Gastroesophageal sphincter (tissue), 3 donors: Measurements from ENCODE around the gene DNLZ.
"Not testable (repeated sequence)": the region's sequence is repeated elsewhere in the genome, so short reads cannot be mapped to it uniquely, and the experiment has no call there.

ENCODE experiments used
- EP300 ChIP-seq: sonication (generic); formaldehyde crosslinking; IDR thresholded peaks from one replicate; pipeline ENCODE4 v1.6.1; 2017; ENCODE audit warnings: antibody characterized with exemption, mild to moderate bottlenecking
- POLR2A ChIP-seq, 2 donors: fragments of 450-650 bp; IDR thresholded peaks; one replicate each; pipeline ENCODE4 v1.6.1; 2017; ENCODE audit warnings: antibody characterized with exemption in 2 of 2, mild to moderate bottlenecking in 2 of 2, moderate library complexity in 1 of 2
- POLR2AphosphoS5 ChIP-seq: sonication (generic); formaldehyde crosslinking; IDR thresholded peaks from one replicate; pipeline ENCODE4 v1.6.1; 2017; ENCODE audit warnings: antibody characterized with exemption
- TF ChIP-seq, protein P1 (sequence below), 4 experiments: fragments of 200-600 bp in 2 of 4; fragments of 450-650 bp in 2 of 4; sonication (generic) in 1 of 4; IDR thresholded peaks; one replicate each; pipeline ENCODE4 v1.5.1; 2017 to 2019; ENCODE audit warnings: antibody characterized with exemption in 4 of 4, mild to moderate bottlenecking in 2 of 4, moderate library complexity in 2 of 4

- TF ChIP-seq, protein P1, sequence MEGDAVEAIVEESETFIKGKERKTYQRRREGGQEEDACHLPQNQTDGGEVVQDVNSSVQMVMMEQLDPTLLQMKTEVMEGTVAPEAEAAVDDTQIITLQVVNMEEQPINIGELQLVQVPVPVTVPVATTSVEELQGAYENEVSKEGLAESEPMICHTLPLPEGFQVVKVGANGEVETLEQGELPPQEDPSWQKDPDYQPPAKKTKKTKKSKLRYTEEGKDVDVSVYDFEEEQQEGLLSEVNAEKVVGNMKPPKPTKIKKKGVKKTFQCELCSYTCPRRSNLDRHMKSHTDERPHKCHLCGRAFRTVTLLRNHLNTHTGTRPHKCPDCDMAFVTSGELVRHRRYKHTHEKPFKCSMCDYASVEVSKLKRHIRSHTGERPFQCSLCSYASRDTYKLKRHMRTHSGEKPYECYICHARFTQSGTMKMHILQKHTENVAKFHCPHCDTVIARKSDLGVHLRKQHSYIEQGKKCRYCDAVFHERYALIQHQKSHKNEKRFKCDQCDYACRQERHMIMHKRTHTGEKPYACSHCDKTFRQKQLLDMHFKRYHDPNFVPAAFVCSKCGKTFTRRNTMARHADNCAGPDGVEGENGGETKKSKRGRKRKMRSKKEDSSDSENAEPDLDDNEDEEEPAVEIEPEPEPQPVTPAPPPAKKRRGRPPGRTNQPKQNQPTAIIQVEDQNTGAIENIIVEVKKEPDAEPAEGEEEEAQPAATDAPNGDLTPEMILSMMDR (IDR thresholded peaks at IDR 0.05), result not testable (repeated sequence)
- not testable (repeated sequence) for TF ChIP-seq POLR2A (IDR thresholded peaks at IDR 0.05); EP300; POLR2AphosphoS5
Observed at GRCh38 chr9:136351868-136352267, 11.7 kb downstream of the DNLZ start.
